OCI-LY3 (cell line): Measurements from ENCODE around the gene TMEM214.

Source experiments
- EZH2phosphoT487 ChIP-seq: fragments of 200-600 bp; shearing (Covaris generic); IDR thresholded peaks from 2 replicates; pipeline ENCODE4 v1.6.1; 2018; ENCODE audit warnings: antibody characterized with exemption, mixed run types, low read depth
- TF ChIP-seq, protein P1 (sequence below): fragments of 200-600, 300-600 bp; sonication (generic); IDR thresholded peaks from 2 replicates; pipeline ENCODE4 v1.5.1; 2014; ENCODE audit warnings: antibody characterized with exemption, low read length, low read depth

GRCh38 chr2:27060323-27060722 lies 27.6 kb downstream of the TMEM214 start:
- TF ChIP-seq, protein P1, sequence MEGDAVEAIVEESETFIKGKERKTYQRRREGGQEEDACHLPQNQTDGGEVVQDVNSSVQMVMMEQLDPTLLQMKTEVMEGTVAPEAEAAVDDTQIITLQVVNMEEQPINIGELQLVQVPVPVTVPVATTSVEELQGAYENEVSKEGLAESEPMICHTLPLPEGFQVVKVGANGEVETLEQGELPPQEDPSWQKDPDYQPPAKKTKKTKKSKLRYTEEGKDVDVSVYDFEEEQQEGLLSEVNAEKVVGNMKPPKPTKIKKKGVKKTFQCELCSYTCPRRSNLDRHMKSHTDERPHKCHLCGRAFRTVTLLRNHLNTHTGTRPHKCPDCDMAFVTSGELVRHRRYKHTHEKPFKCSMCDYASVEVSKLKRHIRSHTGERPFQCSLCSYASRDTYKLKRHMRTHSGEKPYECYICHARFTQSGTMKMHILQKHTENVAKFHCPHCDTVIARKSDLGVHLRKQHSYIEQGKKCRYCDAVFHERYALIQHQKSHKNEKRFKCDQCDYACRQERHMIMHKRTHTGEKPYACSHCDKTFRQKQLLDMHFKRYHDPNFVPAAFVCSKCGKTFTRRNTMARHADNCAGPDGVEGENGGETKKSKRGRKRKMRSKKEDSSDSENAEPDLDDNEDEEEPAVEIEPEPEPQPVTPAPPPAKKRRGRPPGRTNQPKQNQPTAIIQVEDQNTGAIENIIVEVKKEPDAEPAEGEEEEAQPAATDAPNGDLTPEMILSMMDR: no peak
- no peak for TF ChIP-seq EZH2phosphoT487
